CD4-positive, alpha-beta memory T cell (primary cell): ENCODE results near the gene PTPN5. TPM values are rescaled to one million over a fixed set of nuclear protein-coding genes. Genes with fewer than 3 reads are reported as not detected.

ENCODE experiments used
- CTCF ChIA-PET: fragments of 350-600 bp; sonication (Branson Sonifier 250); formaldehyde crosslinking; loops from one replicate; lab custom pipeline; 2021; ENCODE audit warnings: inconsistent platforms; ENCODE audit not compliant: partially characterized antibody; lab: Charles Lee
- POLR2A ChIA-PET: fragments of 350-600 bp; sonication (Branson Sonifier 250); formaldehyde crosslinking; loops from one replicate; lab custom pipeline; 2021; ENCODE audit not compliant: partially characterized antibody; lab: Charles Lee
- DNase-seq, 5 donors: peaks; one replicate each; pipeline versions ENCODE4 v3.0.0 to v3.0.0-alpha.2; 2020 to 2022; ENCODE audit warnings: mixed read lengths in 1 of 5
- H3K27ac ChIP-seq: one replicate; pipeline ENCODE4 v1.7.0; 2013; ENCODE audit warnings: low read depth, low read length
- H3K27me3 ChIP-seq: 2 replicates; pipeline ENCODE4 v1.7.0; 2013; ENCODE audit warnings: mild to moderate bottlenecking, low read length, moderate library complexity; ENCODE audit not compliant: insufficient read depth
- H3K36me3 ChIP-seq: 2 replicates; pipeline ENCODE4 v1.7.0; 2013; ENCODE audit warnings: mild to moderate bottlenecking, low read length, moderate library complexity; ENCODE audit not compliant: insufficient read depth
- H3K4me1 ChIP-seq: 2 replicates; pipeline ENCODE4 v1.7.0; 2013; ENCODE audit warnings: mild to moderate bottlenecking, low read length, moderate library complexity; ENCODE audit not compliant: insufficient read depth
- H3K4me3 ChIP-seq, 2 donors: one replicate each; pipeline ENCODE4 v1.7.0; 2013; ENCODE audit warnings: low read length in 2 of 2, mild to moderate bottlenecking in 1 of 2
- H3K9me3 ChIP-seq, 2 donors: one replicate each; pipeline ENCODE4 v1.7.0; 2013; ENCODE audit warnings: low read length in 2 of 2, control low read depth in 1 of 2; ENCODE audit not compliant: control insufficient read depth in 1 of 2
- H3K27ac Mint-ChIP-seq, 7 donors: one replicate each; pipeline ENCODE4 v1.8.0; 2020 to 2021; ENCODE audit warnings: mixed read lengths in 7 of 7, mild to moderate bottlenecking in 6 of 7, inconsistent platforms in 3 of 7, moderate library complexity in 3 of 7
- H3K27me3 Mint-ChIP-seq, 2 donors: one replicate each; pipeline ENCODE4 v1.8.0; 2020 to 2021; ENCODE audit warnings: mixed read lengths in 2 of 2
- H3K36me3 Mint-ChIP-seq, 2 donors: one replicate each; pipeline ENCODE4 v1.8.0; 2020 to 2021; ENCODE audit warnings: mixed read lengths in 2 of 2, inconsistent platforms in 1 of 2, mild to moderate bottlenecking in 1 of 2
- H3K4me1 Mint-ChIP-seq, 4 donors: one replicate each; pipeline ENCODE4 v1.8.0; 2020 to 2021; ENCODE audit warnings: mixed read lengths in 4 of 4, mild to moderate bottlenecking in 1 of 4
- H3K4me3 Mint-ChIP-seq, 8 donors: one replicate each; pipeline ENCODE4 v1.8.0; 2020 to 2021; ENCODE audit warnings: mixed read lengths in 8 of 8, mild to moderate bottlenecking in 7 of 8, moderate library complexity in 6 of 8, inconsistent platforms in 3 of 8
- H3K9me3 Mint-ChIP-seq, 8 donors: one replicate each; pipeline ENCODE4 v1.8.0; 2020 to 2021; ENCODE audit warnings: mixed read lengths in 8 of 8, mild to moderate bottlenecking in 5 of 8, inconsistent platforms in 3 of 8, moderate library complexity in 1 of 8
- intact Hi-C: fragments of 100-400 bp; cut with micrococcal nuclease; formaldehyde crosslinking; loops from one replicate; pipeline ENCODE4 v1.15.1; 2023
- polyA plus RNA-seq, 2 donors: library from polyadenylated mRNA; unstranded; fragments of 300-500 nt; fragmentation: Illumina TruSeq; gene quantifications; one replicate each; pipeline ENCODE4 v1.2.3, GENCODE V29; 2021
- total RNA-seq, 2 experiments: library from RNA; stranded (reverse); gene quantifications; one replicate each; pipeline ENCODE4 v1.2.3, GENCODE V29; 2021

PTPN5 gene
- total and polyA plus RNA-seq, 4 experiments from 2014 or later, result not detected

- Histone ChIP-seq H3K27ac (no peak overlapping the region), H3K4me3 (no peak overlapping the region), H3K27me3 (no peaks in the 10 kb centered on the region), H3K36me3 (no peaks in the 10 kb centered on the region), H3K4me1 (peaks cover 8% of the 10 kb centered on the region), H3K9me3 (no peaks in the 10 kb centered on the region)
- ChIA-PET POLR2A (no interaction called here), CTCF (no interaction called here)
- H3K36me3 Mint-ChIP-seq, result no peaks in the 10 kb centered on the region
- H3K4me1 Mint-ChIP-seq, result peaks cover 10 to 15% (median 13%) of the 10 kb centered on the region in 4 donors
- no peak overlapping the region for H3K27ac Mint-ChIP-seq
- no peak for DNase-seq
- no peak overlapping the region for H3K4me3 Mint-ChIP-seq
- H3K9me3 Mint-ChIP-seq, result peaks cover 0 to 5% (median 2%) of the 10 kb centered on the region in 8 donors
- H3K27me3 Mint-ChIP-seq, result peaks cover 2% of the 10 kb centered on the region in 2 donors
- intact Hi-C loops, result no loop called here
Observed at GRCh38 chr11:18780896-18781295, 10.7 kb downstream of the PTPN5 start.

DNA sequence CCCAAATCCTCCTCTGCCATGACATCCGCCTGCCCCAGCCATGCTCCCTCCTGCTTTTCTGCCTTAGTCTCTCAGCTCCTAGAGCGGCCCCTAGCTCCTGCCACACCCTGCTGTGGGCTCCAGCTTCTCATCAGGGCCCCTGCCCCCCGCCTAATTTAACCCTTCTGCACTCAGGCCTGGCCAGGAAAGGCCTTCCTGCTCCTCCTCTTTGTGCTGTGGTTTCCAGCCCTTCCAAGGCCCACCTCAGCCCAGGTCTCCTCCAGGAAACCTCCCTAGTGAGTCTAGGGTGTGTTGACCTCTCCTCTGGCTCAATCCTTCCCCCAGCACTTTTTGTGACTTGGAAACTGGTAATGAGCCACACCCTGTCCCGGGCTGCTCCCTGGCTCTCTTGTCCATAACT, 11.3 kb downstream of the PTPN5 start:
- H3K4me1 Mint-ChIP-seq, result peaks cover 10 to 15% (median 13%) of the 10 kb centered on the region in 4 donors
- peaks cover 0 to 5% (median 2%) of the 10 kb centered on the region in 8 donors for H3K9me3 Mint-ChIP-seq
- no peak overlapping the region for H3K4me3 Mint-ChIP-seq
- H3K4me1 ChIP-seq, result peaks cover 8% of the 10 kb centered on the region
- H3K9me3 ChIP-seq, result no peaks in the 10 kb centered on the region
- H3K4me3 ChIP-seq, result no peak overlapping the region
- ChIA-PET CTCF (interaction anchor here (0.8 to 6.7 kb wide), 3 partner anchors 16 to 665 kb away, joined by 3 to 56 read pairs (median 5); no protein-coding TSS in a partner anchor), POLR2A (no interaction called here)
- no peaks in the 10 kb centered on the region for H3K27me3 ChIP-seq
- H3K27me3 Mint-ChIP-seq, result peaks cover 1 to 2% of the 10 kb centered on the region in 2 donors
- no peaks in the 10 kb centered on the region for H3K36me3 Mint-ChIP-seq
- no peaks in the 10 kb centered on the region for H3K36me3 ChIP-seq
- no peak for DNase-seq
- intact Hi-C loops, result no loop called here
- peak overlapping the region in 2 of 7 donors; percentile 35 to 72 for H3K27ac Mint-ChIP-seq
- H3K27ac ChIP-seq, result no peak overlapping the region

DNA sequence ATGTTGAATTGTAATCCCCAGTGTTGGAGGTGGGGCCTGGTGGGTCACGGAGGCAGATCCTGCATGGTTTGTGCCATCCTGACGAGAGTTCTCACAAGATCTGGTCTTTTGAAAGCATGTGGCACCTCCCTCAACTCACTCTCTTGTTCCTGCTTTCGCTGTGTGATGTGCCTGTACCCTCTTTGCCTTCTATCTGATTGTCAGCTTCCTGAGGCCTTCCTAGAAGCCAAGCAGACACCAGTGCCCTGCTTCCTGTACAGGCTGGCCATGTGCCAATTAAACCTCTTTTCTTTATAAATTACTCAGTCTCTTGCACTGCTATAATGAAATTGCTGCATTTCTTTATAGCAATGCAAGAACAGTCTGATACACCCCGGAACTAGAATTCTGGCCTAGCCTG, 13.1 kb downstream of the PTPN5 start:
- Histone ChIP-seq H3K27ac (no peak overlapping the region), H3K4me3 (no peak overlapping the region), H3K9me3 (no peaks in the 10 kb centered on the region), H3K4me1 (peaks cover 8% of the 10 kb centered on the region), H3K36me3 (no peaks in the 10 kb centered on the region), H3K27me3 (no peaks in the 10 kb centered on the region)
- H3K4me3 Mint-ChIP-seq, result no peak overlapping the region
- no peaks in the 10 kb centered on the region for H3K36me3 Mint-ChIP-seq
- H3K9me3 Mint-ChIP-seq, result peaks cover 0 to 5% (median 2%) of the 10 kb centered on the region in 8 donors
- POLR2A ChIA-PET, result no interaction called here
- DNase-seq, result no peak
- CTCF ChIA-PET, result interaction anchor here (1.4 to 6.7 kb wide), 3 partner anchors 14 to 48 kb away, joined by 5 to 56 read pairs (median 5); no protein-coding TSS in a partner anchor
- peaks cover 0 to 1% of the 10 kb centered on the region in 2 donors for H3K27me3 Mint-ChIP-seq
- peak overlapping the region in 5 of 7 donors; percentile 22 to 85 (median 55) for H3K27ac Mint-ChIP-seq
- peaks cover 10 to 15% (median 13%) of the 10 kb centered on the region in 4 donors for H3K4me1 Mint-ChIP-seq
- intact Hi-C loops, result no loop called here

DNA sequence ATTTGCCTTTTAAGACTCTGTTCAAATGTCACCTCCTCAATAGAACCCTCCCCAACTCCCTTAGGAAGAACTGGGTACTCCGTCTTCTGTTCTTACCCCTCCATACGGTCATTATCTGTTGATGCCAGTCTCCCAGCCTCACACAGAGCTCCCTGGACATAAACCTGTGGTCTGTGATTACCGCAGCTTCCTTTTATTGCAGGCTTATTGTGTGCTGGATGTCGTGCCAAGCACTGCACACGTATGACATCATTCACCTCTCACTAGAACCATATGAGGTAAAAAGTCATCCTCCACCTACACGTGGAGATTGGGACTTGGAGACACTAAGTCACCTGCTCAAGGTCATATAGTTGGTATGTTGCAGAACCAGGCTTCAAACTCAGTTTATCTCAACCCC, 15.3 kb downstream of the PTPN5 start:
- DNase-seq, result no peak
- Mint-ChIP-seq H3K4me1 (peaks cover 10 to 15% (median 13%) of the 10 kb centered on the region in 4 donors), H3K4me3 (no peak overlapping the region), H3K9me3 (peaks cover 0 to 5% (median 2%) of the 10 kb centered on the region in 8 donors), H3K36me3 (no peaks in the 10 kb centered on the region), H3K27me3 (peaks cover 2 to 4% of the 10 kb centered on the region in 2 donors), H3K27ac (no peak overlapping the region)
- Histone ChIP-seq H3K4me1 (peaks cover 8% of the 10 kb centered on the region), H3K27ac (no peak overlapping the region), H3K9me3 (no peaks in the 10 kb centered on the region), H3K27me3 (no peaks in the 10 kb centered on the region), H3K36me3 (no peaks in the 10 kb centered on the region), H3K4me3 (no peak overlapping the region)
- CTCF ChIA-PET, result interaction anchor here (1.6 to 6.7 kb wide), 3 partner anchors 12 to 27 kb away, joined by 3 to 56 read pairs (median 3); no protein-coding TSS in a partner anchor
- POLR2A ChIA-PET, result no interaction called here
- intact Hi-C loops, result no loop called here

- peaks cover 10 to 15% (median 13%) of the 10 kb centered on the region in 4 donors for H3K4me1 Mint-ChIP-seq
- intact Hi-C loops, result no loop called here
- no peak overlapping the region for H3K4me3 Mint-ChIP-seq
Observed at GRCh38 chr11:18775492-18776292, 15.9 kb downstream of the PTPN5 start.

DNA sequence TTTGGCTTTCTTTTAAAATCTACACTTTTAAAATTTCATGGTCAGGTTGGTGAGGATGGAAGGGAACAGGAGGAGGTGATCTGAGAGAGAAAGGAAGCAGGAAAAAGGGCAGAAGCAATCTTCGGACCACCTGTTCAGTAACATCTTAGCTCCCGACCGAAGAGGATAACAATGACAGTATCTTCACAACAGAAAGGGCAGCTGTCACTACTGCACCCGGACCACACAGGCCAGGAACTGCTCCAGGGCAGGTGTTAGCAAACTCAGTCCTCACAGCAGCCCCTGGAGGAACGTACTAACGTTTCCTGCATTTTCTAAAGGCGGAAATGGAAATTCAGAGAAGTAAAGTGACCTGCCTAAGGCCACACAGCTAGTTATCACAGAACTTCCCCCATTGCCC, 16.8 kb downstream of the PTPN5 start:
- POLR2A ChIA-PET, result no interaction called here
- Mint-ChIP-seq H3K4me1 (peaks cover 10 to 15% (median 13%) of the 10 kb centered on the region in 4 donors), H3K4me3 (no peak overlapping the region), H3K9me3 (peaks cover 0 to 5% (median 2%) of the 10 kb centered on the region in 8 donors), H3K36me3 (no peaks in the 10 kb centered on the region), H3K27ac (no peak overlapping the region), H3K27me3 (peaks cover 5 to 7% of the 10 kb centered on the region in 2 donors)
- CTCF ChIA-PET, result interaction anchor here (0.8 to 6.7 kb wide), 5 partner anchors 10 to 767 kb away, joined by 3 to 56 read pairs (median 3); no protein-coding TSS in a partner anchor
- Histone ChIP-seq H3K27ac (no peak overlapping the region), H3K4me1 (peaks cover 8% of the 10 kb centered on the region), H3K36me3 (no peaks in the 10 kb centered on the region), H3K9me3 (no peaks in the 10 kb centered on the region), H3K27me3 (no peaks in the 10 kb centered on the region), H3K4me3 (no peak overlapping the region)
- intact Hi-C loops, result no loop called here
- DNase-seq, result no peak

More at GRCh38 chr11:18775492-18776292, 15.9 kb downstream of the PTPN5 start:
- Histone ChIP-seq H3K27ac (no peak overlapping the region), H3K4me3 (no peak overlapping the region), H3K9me3 (no peaks in the 10 kb centered on the region), H3K36me3 (no peaks in the 10 kb centered on the region), H3K4me1 (peaks cover 8% of the 10 kb centered on the region), H3K27me3 (no peaks in the 10 kb centered on the region)
- H3K27ac Mint-ChIP-seq, result no peak overlapping the region
- H3K36me3 Mint-ChIP-seq, result no peaks in the 10 kb centered on the region
- ChIA-PET POLR2A (no interaction called here), CTCF (interaction anchor here (0.8 to 6.7 kb wide), 6 partner anchors 11 to 767 kb away, joined by 3 to 56 read pairs (median 3); no protein-coding TSS in a partner anchor)
- DNase-seq, result peak; percentile 18 to 46 (median 26)
- H3K9me3 Mint-ChIP-seq, result peaks cover 0 to 5% (median 2%) of the 10 kb centered on the region in 8 donors
- H3K27me3 Mint-ChIP-seq, result peaks cover 5 to 7% of the 10 kb centered on the region in 2 donors

- POLR2A ChIA-PET, result no interaction called here
- Mint-ChIP-seq H3K27ac (no peak overlapping the region), H3K4me1 (peaks cover 7 to 11% (median 9%) of the 10 kb centered on the region in 4 donors), H3K27me3 (peaks cover 5 to 7% of the 10 kb centered on the region in 2 donors), H3K36me3 (no peaks in the 10 kb centered on the region), H3K4me3 (no peak overlapping the region), H3K9me3 (peaks cover 0 to 3% (median under 1%) of the 10 kb centered on the region in 8 donors)
- DNase-seq, result no peak
- H3K4me3 ChIP-seq, result no peak overlapping the region
- no peak overlapping the region for H3K27ac ChIP-seq
- H3K9me3 ChIP-seq, result no peaks in the 10 kb centered on the region
- H3K27me3 ChIP-seq, result no peaks in the 10 kb centered on the region
- intact Hi-C loops, result no loop called here
- no peaks in the 10 kb centered on the region for H3K36me3 ChIP-seq
- H3K4me1 ChIP-seq, result peaks cover 6% of the 10 kb centered on the region
- CTCF ChIA-PET, result interaction anchor here (6.7 kb wide), 1 partner anchor 9 kb away, joined by 56 read pairs; no protein-coding TSS in a partner anchor
Observed at GRCh38 chr11:18773681-18774080, 17.9 kb downstream of the PTPN5 start.
